K562 (cell line): ENCODE data around the gene NUAK1.

ENCODE experiments used
- ARID3A ChIP-seq: IDR thresholded peaks from 2 replicates; pipeline ENCODE4 v1.6.1; 2012; ENCODE audit warnings: low read depth, low read length, improper control_type of control experiment, borderline replicate concordance
- CEBPB ChIP-seq: fragments of 450-650 bp; IDR thresholded peaks from 2 replicates; pipeline ENCODE4 v1.6.1; 2016; ENCODE audit warnings: missing genetic modification characterization, missing compliant biosample characterization
- EP300 ChIP-seq: IDR thresholded peaks from 2 replicates; pipeline ENCODE4 v1.6.1; 2012; ENCODE audit warnings: low read length, improper control_type of control experiment
- HCFC1 ChIP-seq: IDR thresholded peaks from 2 replicates; pipeline ENCODE4 v1.6.1; 2012; ENCODE audit warnings: low read depth, low read length, improper control_type of control experiment
- MAZ ChIP-seq, 2 experiments: fragments of 450-650 bp in 1 of 2; sonication (generic) in 1 of 2; formaldehyde crosslinking; IDR thresholded peaks in 1 of 2; conservative IDR thresholded peaks in 1 of 2; 2 replicates each; pipeline versions ENCODE4 v1.4.0 to v1.5.0; 2020; ENCODE audit warnings: mild to moderate bottlenecking in 1 of 2, missing genetic modification reagents in 1 of 2
- NRF1 ChIP-seq, 2 experiments: fragments of 450-650 bp; IDR thresholded peaks in 1 of 2; conservative IDR thresholded peaks in 1 of 2; 2 replicates each; pipeline ENCODE4 v1.6.1; 2014; ENCODE audit warnings: mild to moderate bottlenecking in 2 of 2
- PATZ1 ChIP-seq: fragments of 250-450 bp; sonication (Bioruptor Pico); IDR thresholded peaks from 2 replicates; pipeline ENCODE4 v1.5.0; 2020; ENCODE audit warnings: mild to moderate bottlenecking, borderline replicate concordance
- POLR2AphosphoS5 ChIP-seq: IDR thresholded peaks from 2 replicates; pipeline ENCODE4 v1.6.1; 2011; ENCODE audit warnings: mild to moderate bottlenecking, low read depth, low read length, moderate library complexity; ENCODE audit not compliant: control insufficient read depth, insufficient read depth
- RFX5 ChIP-seq: IDR thresholded peaks from 2 replicates; pipeline ENCODE4 v1.6.1; 2011; ENCODE audit warnings: low read depth, mild to moderate bottlenecking, improper control_type of control experiment, low read length
- SLC30A9 ChIP-seq: fragments of 250-450 bp; sonication (Bioruptor Pico); IDR thresholded peaks from 2 replicates; pipeline ENCODE4 v1.8.0; 2022; ENCODE audit warnings: mild to moderate bottlenecking, moderate library complexity
- TAF1 ChIP-seq: IDR thresholded peaks from 2 replicates; pipeline ENCODE4 v1.6.1; 2011; ENCODE audit warnings: mild to moderate bottlenecking, low read length, moderate library complexity; ENCODE audit not compliant: insufficient read depth, control insufficient read depth, severe bottlenecking; ENCODE audit errors: extremely low read depth
- ZNF24 ChIP-seq: fragments of 450-650 bp; IDR thresholded peaks from 2 replicates; pipeline ENCODE4 v1.6.1; 2016
- TF ChIP-seq, protein P1 (sequence below), 3 experiments: IDR thresholded peaks in 2 of 3; conservative IDR thresholded peaks in 1 of 3; 2 replicates each; pipeline ENCODE4 v1.5.1; 2011 to 2012; ENCODE audit warnings: low read length in 3 of 3, mild to moderate bottlenecking in 3 of 3, control low read depth in 2 of 3, improper control_type of control experiment in 1 of 3, inconsistent platforms in 1 of 3, low read depth in 1 of 3, mixed read lengths in 1 of 3, moderate library complexity in 1 of 3; ENCODE audit not compliant: insufficient read depth in 2 of 3
- TF ChIP-seq, protein P2 (sequence below): sonication (generic); IDR thresholded peaks from 2 replicates; pipeline ENCODE4 v1.6.1; 2016

GRCh38 chr12:106161491-106161890, 22.7 kb upstream of the NUAK1 start:
- no peak for TF ChIP-seq ZNF24
- TF ChIP-seq, protein P1, sequence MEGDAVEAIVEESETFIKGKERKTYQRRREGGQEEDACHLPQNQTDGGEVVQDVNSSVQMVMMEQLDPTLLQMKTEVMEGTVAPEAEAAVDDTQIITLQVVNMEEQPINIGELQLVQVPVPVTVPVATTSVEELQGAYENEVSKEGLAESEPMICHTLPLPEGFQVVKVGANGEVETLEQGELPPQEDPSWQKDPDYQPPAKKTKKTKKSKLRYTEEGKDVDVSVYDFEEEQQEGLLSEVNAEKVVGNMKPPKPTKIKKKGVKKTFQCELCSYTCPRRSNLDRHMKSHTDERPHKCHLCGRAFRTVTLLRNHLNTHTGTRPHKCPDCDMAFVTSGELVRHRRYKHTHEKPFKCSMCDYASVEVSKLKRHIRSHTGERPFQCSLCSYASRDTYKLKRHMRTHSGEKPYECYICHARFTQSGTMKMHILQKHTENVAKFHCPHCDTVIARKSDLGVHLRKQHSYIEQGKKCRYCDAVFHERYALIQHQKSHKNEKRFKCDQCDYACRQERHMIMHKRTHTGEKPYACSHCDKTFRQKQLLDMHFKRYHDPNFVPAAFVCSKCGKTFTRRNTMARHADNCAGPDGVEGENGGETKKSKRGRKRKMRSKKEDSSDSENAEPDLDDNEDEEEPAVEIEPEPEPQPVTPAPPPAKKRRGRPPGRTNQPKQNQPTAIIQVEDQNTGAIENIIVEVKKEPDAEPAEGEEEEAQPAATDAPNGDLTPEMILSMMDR (IDR thresholded peaks at IDR 0.05 in 2 of 3, conservative IDR thresholded peaks at IDR 0.05 in 1 of 3; ENCODE audit: insufficient read depth in 2 of 3, low read depth in 1 of 3, low read length in 3 of 3) = no peak
- TF ChIP-seq, protein P2, sequence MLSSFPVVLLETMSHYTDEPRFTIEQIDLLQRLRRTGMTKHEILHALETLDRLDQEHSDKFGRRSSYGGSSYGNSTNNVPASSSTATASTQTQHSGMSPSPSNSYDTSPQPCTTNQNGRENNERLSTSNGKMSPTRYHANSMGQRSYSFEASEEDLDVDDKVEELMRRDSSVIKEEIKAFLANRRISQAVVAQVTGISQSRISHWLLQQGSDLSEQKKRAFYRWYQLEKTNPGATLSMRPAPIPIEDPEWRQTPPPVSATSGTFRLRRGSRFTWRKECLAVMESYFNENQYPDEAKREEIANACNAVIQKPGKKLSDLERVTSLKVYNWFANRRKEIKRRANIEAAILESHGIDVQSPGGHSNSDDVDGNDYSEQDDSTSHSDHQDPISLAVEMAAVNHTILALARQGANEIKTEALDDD = no peak
- no peak for TF ChIP-seq POLR2AphosphoS5
- TF ChIP-seq CEBPB (tag) = no peak
- TF ChIP-seq HCFC1 = no peak
- TF ChIP-seq SLC30A9 = no peak
- TF ChIP-seq NRF1 (conservative IDR thresholded peaks at IDR 0.05 in 1 of 2, IDR thresholded peaks at IDR 0.05 in 1 of 2) = no peak
- no peak for TF ChIP-seq TAF1
- TF ChIP-seq EP300 = no peak
- TF ChIP-seq ARID3A = no peak
- no peak for TF ChIP-seq RFX5
- no peak for TF ChIP-seq MAZ (CRISPR knock-in tag; conservative IDR thresholded peaks at IDR 0.05 in 1 of 2, IDR thresholded peaks at IDR 0.05 in 1 of 2)
- no peak for TF ChIP-seq PATZ1 (CRISPR knock-in tag)
